ENCODE measurements around the gene HSD11B2.

Gene HSD11B2

DNA sequence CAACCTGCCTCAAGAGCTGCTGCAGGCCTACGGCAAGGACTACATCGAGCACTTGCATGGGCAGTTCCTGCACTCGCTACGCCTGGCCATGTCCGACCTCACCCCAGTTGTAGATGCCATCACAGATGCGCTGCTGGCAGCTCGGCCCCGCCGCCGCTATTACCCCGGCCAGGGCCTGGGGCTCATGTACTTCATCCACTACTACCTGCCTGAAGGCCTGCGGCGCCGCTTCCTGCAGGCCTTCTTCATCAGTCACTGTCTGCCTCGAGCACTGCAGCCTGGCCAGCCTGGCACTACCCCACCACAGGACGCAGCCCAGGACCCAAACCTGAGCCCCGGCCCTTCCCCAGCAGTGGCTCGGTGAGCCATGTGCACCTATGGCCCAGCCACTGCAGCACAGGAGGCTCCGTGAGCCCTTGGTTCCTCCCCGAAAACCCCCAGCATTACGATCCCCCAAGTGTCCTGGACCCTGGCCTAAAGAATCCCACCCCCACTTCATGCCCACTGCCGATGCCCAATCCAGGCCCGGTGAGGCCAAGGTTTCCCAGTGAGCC lies 5.8 kb downstream of the HSD11B2 start:
- no peak for DNase-seq

DNA sequence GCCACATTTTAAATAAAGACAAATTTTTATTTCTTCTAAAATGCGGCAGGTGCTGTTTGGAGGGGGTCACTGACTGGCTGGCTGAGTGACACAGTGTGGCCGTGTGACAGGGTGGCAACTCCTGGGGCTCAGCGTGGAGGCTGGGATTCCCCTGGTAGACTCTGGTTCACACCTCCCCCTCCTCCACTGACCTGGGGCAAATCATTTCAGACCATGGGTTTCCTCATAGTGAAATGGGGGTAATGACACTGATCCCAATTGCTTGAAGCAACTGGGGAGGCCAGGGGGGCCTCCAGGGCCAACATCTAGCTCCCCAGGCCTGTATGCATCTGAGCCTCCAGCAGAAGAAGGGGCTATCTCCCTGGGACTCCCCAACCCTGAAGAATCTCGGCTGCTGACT lies 6.6 kb downstream of the HSD11B2 start:
- no peak for DNase-seq

DNA sequence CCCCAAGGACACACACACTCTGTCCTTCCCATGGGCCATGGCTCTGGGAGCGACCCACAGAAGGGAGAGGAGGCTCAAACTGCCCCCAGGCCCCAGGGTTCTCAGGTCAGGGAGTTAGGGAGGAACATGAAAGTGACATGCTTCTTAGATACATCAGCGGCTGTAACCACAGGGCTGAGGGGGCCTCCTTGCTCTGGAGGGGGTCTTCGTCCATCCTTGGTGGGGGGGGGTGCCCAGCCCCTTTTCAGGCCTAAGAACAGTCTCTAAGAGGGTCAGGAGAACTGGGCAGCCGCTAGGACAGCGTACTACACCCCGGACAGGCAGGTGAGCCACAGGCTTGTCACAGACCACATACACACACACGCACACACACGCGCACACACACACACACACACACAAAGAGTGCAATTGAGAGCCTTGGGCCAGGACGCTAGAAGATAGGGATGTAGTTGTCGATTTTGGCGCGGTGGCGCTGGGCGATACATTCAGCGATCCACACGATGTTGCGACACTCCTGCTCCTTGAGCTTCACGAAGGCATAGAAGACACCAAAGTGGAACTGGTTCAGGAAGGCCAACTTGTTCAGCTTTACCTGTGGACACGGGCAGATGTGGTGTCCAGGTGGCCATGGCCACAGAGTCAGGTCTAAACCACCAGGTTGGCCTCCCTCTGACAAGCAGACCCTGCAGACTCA lies 7.3 kb downstream of the HSD11B2 start:
- no peak for DNase-seq

DNA sequence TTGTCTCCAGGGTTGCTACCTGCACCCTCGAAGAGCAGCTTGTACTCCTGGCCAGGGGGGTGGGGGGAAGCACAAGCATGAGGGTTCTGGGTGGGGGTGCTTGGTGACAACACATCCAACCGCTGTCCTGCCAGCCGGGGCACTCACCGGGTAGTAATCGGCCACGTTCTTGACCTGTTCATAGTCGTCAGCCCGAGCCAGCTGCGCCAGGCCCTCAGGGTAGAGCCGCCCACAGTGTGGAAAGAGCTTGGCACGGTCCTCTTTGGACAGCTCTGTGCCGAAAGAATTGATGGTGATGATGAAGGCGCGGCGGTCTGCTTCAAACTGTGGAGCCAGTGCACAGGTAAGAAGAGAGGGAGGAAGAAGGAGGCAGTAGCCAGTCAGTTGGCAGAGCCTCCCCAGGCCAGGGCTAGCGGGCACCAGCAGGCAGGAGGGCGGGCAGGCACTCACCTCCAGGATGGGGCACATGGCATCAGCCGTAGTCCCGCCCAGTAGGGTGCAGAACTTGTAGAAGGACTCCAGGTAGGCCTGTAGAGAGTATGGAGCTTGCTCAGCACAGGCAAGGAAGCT lies 8.0 kb downstream of the HSD11B2 start:
- no peak for DNase-seq

DNA sequence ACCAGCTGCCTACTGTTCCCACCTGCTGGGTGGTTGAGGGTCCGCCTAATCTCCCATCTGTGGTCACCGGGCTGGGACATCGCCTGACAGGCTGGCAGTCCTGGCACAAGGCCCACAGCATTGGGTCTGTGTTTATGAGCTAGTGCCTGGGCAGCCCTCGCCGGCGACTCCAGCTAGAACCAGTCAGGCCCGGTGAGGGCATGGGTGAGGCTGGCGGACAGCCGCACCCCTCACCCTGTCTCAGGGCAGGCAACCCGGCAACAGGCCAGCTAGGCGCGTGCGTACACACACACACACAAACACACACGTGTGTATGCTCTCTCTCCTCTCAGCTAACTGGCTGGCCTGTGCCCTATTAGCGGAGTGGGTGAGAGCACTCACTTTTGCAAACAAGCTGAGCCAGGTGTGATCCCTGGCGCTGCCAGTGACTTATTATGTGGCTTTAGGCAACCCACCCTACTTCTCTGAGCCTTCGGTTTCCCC lies 10.4 kb downstream of the HSD11B2 start:
- peak; percentile 16 for DNase-seq

DNA sequence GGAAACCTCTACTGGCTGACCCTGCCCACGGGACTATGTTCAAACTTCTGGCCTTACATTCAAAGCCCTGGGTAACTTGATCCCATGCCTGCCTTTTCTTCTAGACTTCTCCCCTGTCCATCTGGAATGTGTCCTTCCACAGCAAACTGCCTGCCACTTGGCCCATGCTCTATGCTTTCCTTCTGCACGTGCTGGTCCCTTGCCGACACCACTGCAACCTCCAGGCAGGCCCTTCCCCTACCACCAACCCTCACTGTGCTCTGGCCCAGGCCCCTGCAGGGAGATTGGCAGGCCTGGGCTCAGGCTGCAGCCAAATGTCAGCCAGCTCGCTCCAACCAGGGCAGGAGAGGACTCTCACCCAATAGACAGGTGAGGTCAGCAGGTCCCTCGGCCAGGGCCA lies 11.0 kb downstream of the HSD11B2 start:
- DNase-seq = no peak

DNA sequence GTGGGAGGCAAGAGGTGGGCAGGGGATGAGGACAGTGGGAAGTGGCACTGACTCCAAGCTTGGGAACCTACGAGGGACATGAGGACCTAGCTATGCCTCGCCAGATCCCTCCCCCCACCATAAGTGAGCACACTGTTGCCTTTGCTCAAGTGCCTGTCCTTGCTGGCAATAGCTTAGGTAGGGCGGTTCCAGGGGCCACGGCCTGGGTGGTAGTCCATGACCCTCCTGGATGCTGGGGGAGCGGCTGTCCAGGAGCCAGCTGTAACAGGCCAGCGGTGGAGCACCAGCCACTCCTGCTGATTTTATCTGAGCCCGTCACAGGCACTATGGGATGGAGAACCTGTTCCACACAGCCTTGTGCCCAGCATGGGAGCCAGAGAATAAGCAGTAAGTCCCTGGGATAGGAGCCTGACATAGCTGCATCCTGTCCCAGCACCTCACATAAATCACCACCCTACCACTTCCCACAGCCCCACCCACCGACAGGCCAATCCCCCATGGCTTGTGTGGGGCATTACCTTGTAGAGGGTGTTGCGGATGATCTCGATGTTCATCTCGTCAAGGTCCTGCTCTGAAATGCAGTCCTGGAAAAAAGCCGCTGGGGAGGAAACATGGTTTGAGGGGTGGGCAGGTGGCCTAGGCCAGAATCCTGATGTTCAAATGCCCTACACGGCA lies 11.8 kb downstream of the HSD11B2 start:
- DNase-seq = no peak

DNA sequence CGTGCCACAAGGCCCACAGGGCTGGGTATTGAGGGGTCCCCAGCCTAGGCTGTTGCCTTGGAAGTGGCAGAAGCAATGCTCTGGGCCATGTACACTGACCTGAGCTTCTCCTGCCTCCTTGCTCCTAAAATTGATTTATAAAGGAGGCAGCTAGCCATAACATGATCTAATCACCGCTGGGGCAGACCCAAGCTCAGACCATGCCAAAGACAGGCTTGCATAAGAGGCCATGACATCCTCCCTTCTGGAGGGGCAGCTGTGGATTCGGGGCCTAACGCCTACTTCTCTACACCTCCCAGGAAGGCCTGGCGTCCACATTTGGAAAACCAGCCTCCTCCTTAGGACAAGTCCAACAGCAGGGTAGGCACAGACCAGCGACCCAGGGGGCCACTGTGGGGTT lies 12.3 kb downstream of the HSD11B2 start:
- DNase-seq = no peak

DNA sequence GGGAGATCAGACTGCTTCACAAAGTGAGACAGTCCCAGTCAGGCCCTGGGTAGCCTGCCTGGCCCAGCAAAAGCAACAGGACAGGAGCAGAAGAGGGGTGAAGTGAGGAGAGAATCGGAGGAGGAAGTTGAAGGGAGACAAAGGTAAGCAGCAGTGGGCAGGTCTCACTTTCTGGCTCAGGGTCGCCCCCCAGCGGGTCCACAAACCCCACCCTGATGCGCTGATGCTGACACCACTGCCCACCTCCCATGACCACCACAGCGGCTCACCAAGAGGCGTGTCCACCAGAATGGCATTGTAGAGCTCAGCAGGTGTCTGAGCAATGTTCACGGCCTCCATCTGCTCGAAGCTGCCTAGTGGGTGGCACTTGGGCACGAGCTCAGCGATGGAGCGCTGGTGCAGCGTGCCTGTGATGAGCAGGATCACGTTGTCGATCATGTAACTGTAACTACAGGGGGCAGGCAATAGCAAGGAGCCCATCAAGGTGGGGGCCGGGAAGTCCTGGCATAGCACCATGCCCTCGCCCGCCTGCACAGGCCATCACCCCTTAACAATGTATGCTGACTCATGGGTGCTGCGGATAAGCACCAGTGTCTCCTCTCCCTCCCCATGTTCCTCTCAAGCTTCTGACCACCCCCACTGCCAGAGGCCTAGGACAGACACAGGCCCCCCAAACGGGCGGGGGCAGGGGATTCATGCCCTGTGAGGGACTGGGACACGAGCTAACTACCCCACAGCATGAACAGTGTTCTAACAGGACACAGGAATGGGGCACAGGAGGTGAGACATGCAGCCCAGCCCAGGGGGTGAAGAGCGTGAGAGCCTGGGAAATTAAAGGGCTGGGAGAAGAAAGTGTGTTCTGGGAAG lies 13.6 kb downstream of the HSD11B2 start:
- no peak for DNase-seq

DNA sequence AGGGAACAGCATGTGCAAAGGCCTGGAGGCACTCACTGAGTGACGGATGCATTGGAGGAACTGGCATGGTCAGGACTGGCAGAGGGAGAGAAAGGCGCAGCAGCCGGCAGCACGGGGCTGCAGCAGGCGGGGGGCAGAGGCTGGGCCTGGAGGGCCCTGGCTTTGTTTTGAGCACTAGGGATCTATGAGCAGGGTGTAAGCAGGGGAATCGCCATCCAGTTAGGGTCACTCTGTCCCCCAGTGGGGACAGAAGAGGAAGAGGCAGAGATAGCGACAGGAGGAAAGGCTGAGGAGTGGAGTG lies 14.2 kb downstream of the HSD11B2 start:
- no peak for DNase-seq

DNA sequence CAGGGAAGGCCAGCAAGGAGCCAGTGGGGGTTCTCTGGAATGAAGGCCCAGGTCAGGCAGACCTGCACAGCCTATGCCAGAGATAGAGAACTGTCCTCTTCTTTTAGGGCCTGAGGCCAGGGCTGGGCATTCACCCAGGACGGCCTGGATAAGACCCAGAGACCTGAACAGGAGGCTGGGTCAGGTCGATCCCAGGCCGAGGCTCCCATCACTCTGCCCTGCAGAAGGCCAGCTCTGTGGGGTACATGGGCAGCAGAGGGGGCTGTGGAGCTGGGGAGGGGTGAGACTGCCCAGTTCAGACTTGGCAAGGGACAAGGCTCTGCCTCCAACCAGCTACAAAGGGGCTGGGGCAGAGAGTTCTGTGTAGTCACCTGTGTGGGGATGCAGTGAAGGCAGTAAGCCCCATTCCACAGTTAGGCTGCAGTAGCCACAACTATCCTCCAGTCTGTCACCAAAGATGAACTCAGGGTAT lies 14.6 kb downstream of the HSD11B2 start:
- no peak for DNase-seq

DNA sequence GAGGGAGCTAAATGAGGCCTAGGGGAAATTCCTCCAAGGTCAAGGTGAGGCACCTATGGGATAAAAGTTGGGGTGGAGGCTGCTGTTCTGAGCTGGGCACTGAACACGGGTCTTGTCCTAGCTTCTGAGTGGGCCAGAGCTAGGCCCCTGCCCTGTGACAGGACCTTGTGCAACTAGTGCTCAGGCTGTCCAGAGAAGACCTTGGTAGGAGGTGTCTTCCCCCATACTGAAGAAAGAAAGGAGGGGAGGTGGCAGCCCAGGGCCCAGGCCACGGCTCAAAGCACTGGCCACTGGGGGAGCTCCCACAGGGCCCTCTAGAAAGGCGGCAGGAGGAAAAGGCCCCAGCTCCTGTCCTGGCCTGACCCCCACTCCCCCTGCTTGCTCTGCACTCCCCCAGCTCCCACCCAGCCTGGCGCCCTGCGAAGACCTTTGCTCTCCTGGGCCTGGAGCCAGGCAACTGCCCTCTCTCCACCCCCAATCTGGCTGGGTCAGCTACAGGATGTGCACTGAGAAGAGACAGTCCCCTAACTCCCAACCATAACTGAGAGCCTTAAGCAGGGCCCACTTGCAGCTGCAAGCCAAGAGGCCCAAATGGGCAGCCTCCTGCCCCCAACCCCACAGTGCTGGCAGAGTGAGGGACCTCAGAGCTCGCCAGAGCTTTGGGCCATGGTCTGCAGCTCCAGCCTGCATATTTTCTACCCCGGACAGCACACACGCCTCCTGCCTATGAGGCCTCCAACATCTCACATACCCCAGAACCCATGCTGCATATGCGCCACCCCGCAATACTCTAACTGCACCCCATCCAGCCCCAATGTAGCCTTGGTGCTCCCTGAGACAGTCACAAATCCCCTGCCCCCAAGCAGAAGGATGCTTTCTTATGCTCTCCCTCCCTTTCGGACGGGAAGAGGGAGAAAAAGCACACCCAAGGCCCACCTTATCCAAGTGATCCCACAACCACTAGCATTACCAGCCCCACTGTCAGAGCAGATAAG lies 15.3 kb downstream of the HSD11B2 start:
- no peak for DNase-seq

DNA sequence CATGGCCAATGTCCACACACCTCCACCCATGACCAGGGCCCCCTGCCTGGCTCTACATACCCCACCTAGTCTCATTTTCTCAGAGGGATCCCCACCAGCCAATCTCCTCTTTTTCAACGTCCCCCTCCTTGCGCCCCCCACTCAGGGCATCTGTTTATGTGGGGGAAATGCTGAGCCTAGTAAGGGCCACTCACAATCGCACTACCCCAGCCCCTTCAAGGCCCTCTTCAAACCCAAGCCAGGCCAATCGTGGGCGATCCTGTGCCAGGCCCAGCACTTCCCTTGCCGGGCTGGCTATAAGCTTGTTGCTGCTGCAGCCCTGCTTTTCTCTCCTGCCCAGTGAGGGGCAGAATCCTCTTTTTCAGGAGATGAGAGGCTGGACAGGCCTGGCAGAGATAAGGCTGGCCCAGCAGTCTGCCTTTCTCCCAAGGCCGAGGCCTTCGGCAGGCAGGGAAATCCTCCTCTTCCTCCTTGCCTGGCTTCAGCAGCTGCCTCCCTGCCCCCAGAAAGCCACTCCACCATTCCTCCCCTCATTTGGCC lies 16.1 kb downstream of the HSD11B2 start:
- DNase-seq = no peak

DNA sequence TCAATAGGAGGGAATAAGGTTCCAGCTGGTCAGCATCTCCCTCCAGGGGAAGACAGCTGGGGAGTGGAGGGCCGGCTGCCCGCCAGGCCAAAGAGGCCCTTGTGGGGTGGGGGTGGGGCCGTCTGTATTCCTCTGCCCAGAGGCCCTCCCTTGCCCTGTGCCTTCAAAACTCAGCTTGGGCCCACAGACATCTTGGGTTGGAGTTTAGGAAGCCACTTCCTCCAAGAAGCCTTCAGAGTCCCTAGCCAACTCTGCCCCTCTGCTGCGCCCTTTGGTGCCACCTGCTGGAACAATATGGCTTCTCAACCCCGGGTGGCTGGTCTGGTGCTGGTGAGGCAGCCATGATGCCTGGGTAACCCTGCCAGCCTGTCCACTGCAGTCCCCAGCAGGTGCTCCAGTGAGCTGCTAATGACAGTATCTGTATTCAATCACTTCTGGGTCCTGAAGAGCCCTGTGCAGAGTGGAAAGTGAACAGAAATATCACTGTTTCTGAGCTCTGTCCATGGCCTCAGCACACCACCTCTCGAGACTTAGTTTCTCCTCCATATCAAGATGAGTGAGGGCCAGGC lies 16.7 kb downstream of the HSD11B2 start:
- peak; percentile 45 for DNase-seq

DNA sequence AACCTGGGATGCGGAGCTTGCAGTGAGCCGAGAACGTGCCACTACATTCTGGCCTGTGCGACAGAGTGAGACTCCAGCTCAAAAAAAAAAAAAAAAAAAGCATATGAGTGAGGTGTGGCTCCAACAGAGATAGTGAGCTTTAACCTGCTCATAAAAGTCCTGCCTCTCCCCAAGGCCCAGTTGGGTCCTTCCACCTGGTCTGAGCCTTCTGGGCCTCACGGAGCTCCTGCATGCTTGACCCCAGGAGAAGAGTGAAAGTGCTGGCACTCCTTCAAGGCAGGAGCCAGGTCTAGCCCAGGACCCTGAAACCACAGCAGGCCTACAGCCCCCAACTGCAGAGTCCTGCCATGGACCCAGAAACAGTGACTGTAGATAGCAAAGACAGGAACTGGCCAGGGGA lies 17.7 kb downstream of the HSD11B2 start:
- no peak for DNase-seq

DNA sequence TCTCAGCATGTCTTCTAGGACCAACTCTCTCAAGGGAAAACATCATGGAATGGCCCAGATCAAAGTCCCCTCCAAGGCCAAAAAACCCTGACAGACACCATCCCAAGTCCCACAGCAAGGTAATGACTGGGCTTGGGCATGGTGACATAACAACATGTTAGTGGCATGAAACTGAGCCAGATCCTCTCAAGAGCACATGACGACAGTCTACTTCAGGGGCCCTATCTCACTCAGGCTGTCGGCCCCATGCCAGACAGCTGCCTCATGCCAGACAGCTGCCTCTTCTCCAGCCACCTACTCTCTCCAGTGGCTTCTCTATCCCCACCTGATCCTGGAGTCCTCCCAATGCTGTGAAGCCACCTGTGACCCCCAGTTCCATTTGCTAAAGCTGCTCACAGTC lies 18.4 kb downstream of the HSD11B2 start:
- no peak for DNase-seq

DNA sequence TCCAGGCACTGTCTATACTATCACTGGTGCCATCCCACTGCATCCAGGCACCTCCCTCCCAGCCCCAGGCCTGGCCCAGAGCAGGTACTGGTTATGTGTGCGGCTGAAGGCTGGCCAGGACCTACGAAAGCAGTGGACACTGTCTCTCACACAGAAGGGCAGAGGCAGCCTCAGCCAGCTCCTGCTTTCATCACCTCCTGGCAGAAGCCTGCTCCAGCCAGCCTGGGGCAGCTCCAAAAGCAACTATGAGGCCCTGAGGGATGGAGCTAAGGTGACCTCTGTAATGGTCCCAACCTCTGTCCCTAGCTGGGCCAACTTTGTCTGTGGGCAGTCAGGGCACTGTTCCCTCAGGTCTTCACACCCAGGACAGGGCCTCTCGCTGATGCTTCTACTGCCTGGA lies 18.8 kb downstream of the HSD11B2 start:
- no peak for DNase-seq

DNA sequence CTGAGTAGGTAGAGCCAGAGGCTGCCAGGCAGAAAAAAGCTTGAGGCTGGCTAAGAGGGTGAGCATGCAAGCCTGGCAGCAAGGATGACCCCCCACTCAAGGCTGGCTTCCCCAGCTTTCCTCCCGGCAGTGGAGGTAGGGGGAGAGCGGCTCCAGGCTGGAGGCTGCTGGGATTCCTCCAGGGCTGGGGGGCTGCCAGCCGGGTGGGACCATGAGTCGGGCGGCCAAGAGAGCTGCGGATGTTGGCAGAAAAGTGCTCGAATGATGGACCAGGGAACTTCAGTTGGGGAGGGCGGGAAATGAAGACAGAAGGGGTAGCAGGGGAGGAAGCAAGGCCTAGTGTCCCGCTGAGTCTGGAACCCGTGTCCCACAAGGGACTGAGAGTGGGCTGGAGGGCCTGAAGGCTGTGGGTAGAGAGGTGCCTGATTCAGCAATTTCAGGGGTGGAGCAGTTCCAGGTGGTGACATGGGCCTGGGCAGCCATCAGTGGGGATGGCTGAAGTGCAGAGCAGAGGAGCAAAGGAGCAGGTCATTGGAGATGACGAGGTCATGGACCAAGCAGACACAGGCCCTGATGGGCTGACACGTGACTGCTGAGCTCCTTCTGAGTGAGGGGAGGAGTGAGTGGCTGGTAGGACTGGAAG lies 20.3 kb downstream of the HSD11B2 start:
- no peak for DNase-seq

DNA sequence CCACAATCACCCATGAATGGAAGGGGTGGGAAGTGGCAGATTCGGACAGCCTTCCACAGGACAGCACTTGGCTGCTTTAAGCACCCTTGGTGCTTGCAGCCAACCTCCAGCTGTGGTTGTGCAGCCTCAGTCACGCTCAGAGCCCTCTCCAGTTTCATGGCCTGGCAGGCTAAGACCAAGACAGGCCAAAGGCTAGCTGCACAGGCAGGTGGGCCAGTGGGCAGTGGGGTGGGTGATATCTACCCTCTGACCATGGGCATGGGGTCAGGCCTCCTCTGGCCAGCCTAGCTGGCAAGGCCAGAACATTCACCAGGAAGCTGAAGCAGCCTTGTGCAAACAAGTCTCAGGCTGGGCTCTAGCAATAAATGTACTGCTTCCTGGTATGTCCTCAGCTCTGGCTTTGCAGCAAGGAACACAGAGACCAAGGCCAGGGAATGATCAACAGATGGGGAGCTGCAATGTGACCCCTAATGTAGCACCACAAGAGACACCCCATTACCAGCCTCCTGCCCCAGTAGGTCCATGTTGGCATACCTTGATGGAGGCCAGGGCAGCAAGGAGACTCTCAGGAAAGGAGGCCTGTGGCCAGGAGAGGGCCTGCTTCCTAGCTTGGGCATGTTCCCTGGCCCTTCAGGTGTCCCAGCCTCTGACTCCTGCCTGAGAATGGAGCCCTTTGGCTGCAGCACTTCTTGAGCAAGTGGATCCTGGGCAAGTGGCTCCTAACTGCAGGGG lies 20.9 kb downstream of the HSD11B2 start:
- DNase-seq = no peak

DNA sequence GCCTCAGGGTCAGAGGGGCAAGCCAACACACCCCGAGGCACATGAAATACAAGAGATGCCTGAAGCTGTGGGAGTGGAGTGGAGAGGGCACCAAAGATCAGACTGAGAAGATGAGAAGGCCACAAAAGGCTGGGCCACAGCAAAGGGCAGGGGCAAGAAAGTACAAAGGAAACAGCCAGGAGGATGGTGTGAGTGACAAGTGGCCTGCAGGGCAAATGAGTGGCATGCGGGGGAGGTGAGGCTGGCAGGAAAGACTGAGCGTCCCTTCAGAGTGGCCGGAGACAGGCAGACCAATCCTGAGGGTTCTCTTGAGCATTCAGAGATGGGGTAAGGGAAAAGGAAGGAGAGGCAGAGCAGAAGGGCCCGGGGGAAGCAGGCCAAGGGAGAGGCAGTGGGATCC lies 23.2 kb downstream of the HSD11B2 start:
- DNase-seq = no peak

Measured in eye (tissue), 1 donor.